Measurements from ENCODE around the gene MVB12B. TPM values are rescaled to one million over a fixed set of nuclear protein-coding genes. Genes with fewer than 3 reads are reported as not detected.

The MVB12B gene
- total RNA-seq, 1 experiment from 2014 or later: 5.7 TPM

GRCh38 chr9:126437268-126437666 is 110.6 kb downstream of the MVB12B start:
- TF ChIP-seq HMGXB4 (CRISPR knock-in tag; IDR thresholded peaks at IDR 0.05) (no peak), ERG (CRISPR knock-in tag; IDR thresholded peaks at IDR 0.05) (no peak), FOXP4 (CRISPR knock-in tag; IDR thresholded peaks at IDR 0.05) (no peak), ESRRA (CRISPR knock-in tag; IDR thresholded peaks at IDR 0.05; ENCODE audit: borderline replicate concordance) (no peak), ZNF425 (CRISPR knock-in tag; conservative IDR thresholded peaks at IDR 0.05) (no peak), ZNF671 (CRISPR knock-in tag; IDR thresholded peaks at IDR 0.05) (no peak), HMGA2 (CRISPR knock-in tag; IDR thresholded peaks at IDR 0.05) (no peak), NFYB (CRISPR knock-in tag; conservative IDR thresholded peaks at IDR 0.05; ENCODE audit: low read depth) (no peak), E2F5 (CRISPR knock-in tag; IDR thresholded peaks at IDR 0.05) (no peak), RELA (CRISPR knock-in tag; IDR thresholded peaks at IDR 0.05; ENCODE audit: borderline replicate concordance) (no peak), OVOL2 (CRISPR knock-in tag; IDR thresholded peaks at IDR 0.05; ENCODE audit: borderline replicate concordance) (no peak), ZNF138 (CRISPR knock-in tag; conservative IDR thresholded peaks at IDR 0.05) (no peak), ZNF121 (CRISPR knock-in tag; IDR thresholded peaks at IDR 0.05) (no peak), MAX (CRISPR knock-in tag; IDR thresholded peaks at IDR 0.05) (no peak), ZNF416 (CRISPR knock-in tag; IDR thresholded peaks at IDR 0.05) (no peak)
- no peak overlapping the region for H3K27ac Mint-ChIP-seq
- ATAC-seq (no peak), DNase-seq (ENCODE audit: low spot score) (no peak)
- ChIA-PET POLR2A (no interaction called here), CTCF (interaction anchor here (0.5 to 2.6 kb wide), 3 partner anchors 24 to 118 kb away, joined by 3 to 7 read pairs (median 6); no protein-coding TSS in a partner anchor)
- H3K36me3 Mint-ChIP-seq: no peaks in the 10 kb centered on the region
- no peaks in the 10 kb centered on the region for H3K27me3 Mint-ChIP-seq (ENCODE audit: low read depth)
- peaks cover 12% of the 10 kb centered on the region for H3K4me1 Mint-ChIP-seq
- no peaks in the 10 kb centered on the region for H3K9me3 Mint-ChIP-seq
- H3K4me3 Mint-ChIP-seq: no peak overlapping the region

GRCh38 chr9:126437701-126438100 is 111.1 kb downstream of the MVB12B start:
- no peak for DNase-seq (ENCODE audit: low spot score)
- Mint-ChIP-seq H3K27ac (no peak overlapping the region), H3K4me1 (peaks cover 12% of the 10 kb centered on the region), H3K9me3 (no peaks in the 10 kb centered on the region), H3K27me3 (ENCODE audit: low read depth) (no peaks in the 10 kb centered on the region), H3K4me3 (no peak overlapping the region), H3K36me3 (no peaks in the 10 kb centered on the region)
- no peak for TF ChIP-seq MLX (CRISPR knock-in tag; IDR thresholded peaks at IDR 0.05)
- no peak for ATAC-seq
- ChIA-PET POLR2A (no interaction called here), CTCF (interaction anchor here (0.7 kb wide), 1 partner anchor 45 kb away, joined by 3 read pairs; no protein-coding TSS in a partner anchor)

Data from WTC11 (cell line).